Adrenal gland (tissue), 5 donors: ENCODE data around the gene PTS.

Source experiments
- CTCF ChIP-seq, 6 experiments: fragments of 450-650 bp in 4 of 6; fragments of 200-600 bp in 2 of 6; sonication (generic) in 1 of 6; IDR thresholded peaks; 1 replicate in 5 of 6; 2 replicates in 1 of 6; pipeline versions ENCODE4 v1.5.1 to v1.8.0; 2016 to 2021; ENCODE audit warnings: antibody characterized with exemption in 6 of 6, mild to moderate bottlenecking in 2 of 6, moderate library complexity in 1 of 6
- POLR2A ChIP-seq, 2 donors: fragments of 450-650 bp; IDR thresholded peaks; one replicate each; pipeline ENCODE4 v1.6.1; 2017; ENCODE audit warnings: antibody characterized with exemption in 2 of 2, mild to moderate bottlenecking in 2 of 2, moderate library complexity in 1 of 2
- donor health status: DM: no; HTN: no; CAD: no.

DNA sequence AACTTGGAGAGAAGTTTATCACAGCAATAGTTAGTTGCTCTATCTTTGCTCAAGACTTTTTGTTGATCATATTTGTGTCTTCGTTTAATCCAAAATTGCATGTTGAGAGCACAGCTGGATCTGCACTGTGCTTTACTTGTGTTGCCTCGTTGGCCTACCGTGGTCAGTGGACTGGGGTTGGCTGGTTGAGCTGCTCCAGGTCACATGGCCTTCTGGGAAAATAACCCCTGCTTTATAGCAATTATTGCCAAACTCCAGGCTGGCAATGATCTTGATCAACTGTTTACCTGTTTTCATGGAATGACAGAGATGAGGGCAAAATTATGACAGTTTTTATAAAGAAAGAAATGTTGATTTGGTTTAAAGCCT is 40.2 kb downstream of the PTS start:
- no peak for TF ChIP-seq CTCF (IDR thresholded peaks at IDR 0.05)
- TF ChIP-seq POLR2A (IDR thresholded peaks at IDR 0.05): no peak
